Neural cell (in vitro differentiated cells): ENCODE data around the gene CLEC1B.

Experiments used
- EP300 ChIP-seq: fragments of 450-650 bp; conservative IDR thresholded peaks from 2 replicates; pipeline ENCODE4 v1.6.1; 2014; ENCODE audit warnings: antibody characterized with exemption, mild to moderate bottlenecking, moderate library complexity; ENCODE audit not compliant: poor library complexity, severe bottlenecking
- EZH2 ChIP-seq: fragments of 200-600, 300-800 bp; shearing (Covaris generic), sonication (generic); IDR thresholded peaks from 2 replicates; pipeline ENCODE4 v1.6.1; 2014; ENCODE audit warnings: antibody characterized with exemption, low read length, borderline replicate concordance, mild to moderate bottlenecking; ENCODE audit not compliant: insufficient read depth, poor library complexity, severe bottlenecking
- POLR2AphosphoS5 ChIP-seq: IDR thresholded peaks from 2 replicates; pipeline ENCODE4 v1.6.1; 2012
- RAD21 ChIP-seq: fragments of 450-650 bp; conservative IDR thresholded peaks from 2 replicates; pipeline ENCODE4 v1.6.1; 2014; ENCODE audit warnings: antibody characterized with exemption, mild to moderate bottlenecking, moderate library complexity
- SMC3 ChIP-seq: fragments of 450-650 bp; conservative IDR thresholded peaks from 2 replicates; pipeline ENCODE4 v1.6.1; 2014; ENCODE audit warnings: antibody characterized with exemption, mild to moderate bottlenecking, moderate library complexity; ENCODE audit not compliant: poor library complexity
- TAF1 ChIP-seq: IDR thresholded peaks from 2 replicates; pipeline ENCODE4 v1.6.1; 2012; ENCODE audit warnings: low read depth
- TF ChIP-seq, protein P1 (sequence below): fragments of 450-650 bp; IDR thresholded peaks from 2 replicates; pipeline ENCODE4 v1.5.1; 2014; ENCODE audit warnings: antibody characterized with exemption, mild to moderate bottlenecking, moderate library complexity; ENCODE audit not compliant: poor library complexity, severe bottlenecking

DNA sequence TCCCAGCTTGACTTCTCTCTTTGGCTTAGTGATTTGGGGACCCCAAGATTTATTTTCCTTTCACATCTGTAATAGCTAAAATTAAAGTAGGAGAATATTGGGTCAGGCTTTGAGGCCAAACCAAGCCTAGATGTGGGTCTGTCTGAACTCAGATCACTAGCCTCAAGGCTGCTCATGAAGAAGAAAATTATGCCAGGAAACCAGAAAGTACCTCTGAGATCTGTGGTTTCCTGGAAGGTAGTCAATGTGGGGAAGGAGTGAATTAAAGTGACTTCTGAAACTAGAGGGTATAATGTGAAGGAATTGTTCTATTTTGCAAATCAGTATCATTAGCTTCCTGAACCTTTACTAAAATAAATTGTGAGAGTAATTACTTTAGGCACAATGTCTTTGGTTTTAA is 41.1 kb downstream of the CLEC1B start:
- TF ChIP-seq EP300, result no peak
- TF ChIP-seq, protein P1, sequence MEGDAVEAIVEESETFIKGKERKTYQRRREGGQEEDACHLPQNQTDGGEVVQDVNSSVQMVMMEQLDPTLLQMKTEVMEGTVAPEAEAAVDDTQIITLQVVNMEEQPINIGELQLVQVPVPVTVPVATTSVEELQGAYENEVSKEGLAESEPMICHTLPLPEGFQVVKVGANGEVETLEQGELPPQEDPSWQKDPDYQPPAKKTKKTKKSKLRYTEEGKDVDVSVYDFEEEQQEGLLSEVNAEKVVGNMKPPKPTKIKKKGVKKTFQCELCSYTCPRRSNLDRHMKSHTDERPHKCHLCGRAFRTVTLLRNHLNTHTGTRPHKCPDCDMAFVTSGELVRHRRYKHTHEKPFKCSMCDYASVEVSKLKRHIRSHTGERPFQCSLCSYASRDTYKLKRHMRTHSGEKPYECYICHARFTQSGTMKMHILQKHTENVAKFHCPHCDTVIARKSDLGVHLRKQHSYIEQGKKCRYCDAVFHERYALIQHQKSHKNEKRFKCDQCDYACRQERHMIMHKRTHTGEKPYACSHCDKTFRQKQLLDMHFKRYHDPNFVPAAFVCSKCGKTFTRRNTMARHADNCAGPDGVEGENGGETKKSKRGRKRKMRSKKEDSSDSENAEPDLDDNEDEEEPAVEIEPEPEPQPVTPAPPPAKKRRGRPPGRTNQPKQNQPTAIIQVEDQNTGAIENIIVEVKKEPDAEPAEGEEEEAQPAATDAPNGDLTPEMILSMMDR, result no peak
- TF ChIP-seq POLR2AphosphoS5, result no peak
- no peak for TF ChIP-seq EZH2
- TF ChIP-seq RAD21, result no peak
- TF ChIP-seq TAF1, result no peak
- TF ChIP-seq SMC3, result no peak
